Stimulated activated CD4-positive, alpha-beta T cell treated with anti-CD3 and anti-CD28 coated beads, TNF-alpha, amount 100 ng/mL, for 1 hour (primary cell): ENCODE measurements around the gene HOXB4.
A peak's percentile ranks its signal among the peaks of the same experiment; 100 is the strongest.
"Not testable (repeated sequence)": the region's sequence is repeated elsewhere in the genome, so short reads cannot be mapped to it uniquely, and the experiment has no call there.

Experiments used
- DNase-seq, 3 donors: peaks; one replicate each; pipeline ENCODE4 v3.0.0-alpha.2; 2020; ENCODE audit warnings: low read depth in 3 of 3, low spot score in 1 of 3

The HOXB4 gene

GRCh38 chr17:48549281-48549630 is 28.9 kb downstream of the HOXB4 start:
- no peak for DNase-seq

GRCh38 chr17:48548523-48549280 is 29.4 kb downstream of the HOXB4 start:
- DNase-seq, result no peak

DNA sequence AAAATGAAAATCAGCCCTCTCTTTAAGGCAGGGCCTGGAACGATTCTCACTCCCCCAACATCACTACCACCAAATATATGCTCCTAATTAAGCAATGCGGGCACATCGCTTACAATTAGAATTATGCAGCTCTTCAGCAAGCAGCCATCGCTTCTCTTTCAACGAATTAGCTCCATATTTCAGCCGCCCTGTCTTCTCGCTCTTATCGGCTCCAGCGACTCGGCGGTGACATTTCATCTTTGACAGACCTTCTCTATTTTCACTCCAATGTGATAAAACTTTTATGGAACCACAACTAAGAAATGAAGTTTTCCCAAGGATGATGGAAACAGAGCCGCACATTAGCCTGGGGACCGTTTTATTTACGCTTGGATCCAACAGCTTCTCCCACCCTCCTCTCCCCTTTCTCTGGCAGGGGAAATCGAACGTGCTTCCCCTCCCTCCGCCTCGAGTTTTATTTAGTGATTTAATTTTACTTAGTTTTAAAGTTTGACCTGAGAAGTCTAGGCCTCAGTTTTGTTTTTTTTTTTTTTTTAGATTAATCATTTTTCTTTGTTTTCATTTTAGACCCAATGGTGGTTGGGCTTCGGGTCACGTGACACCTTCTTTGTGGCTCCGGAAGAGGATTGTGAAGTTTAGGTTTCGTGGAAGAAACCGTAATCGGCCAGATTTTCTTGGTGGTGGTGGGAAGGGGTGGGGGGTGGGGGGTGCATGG is 30.2 kb downstream of the HOXB4 start:
- DNase-seq, result no peak

DNA sequence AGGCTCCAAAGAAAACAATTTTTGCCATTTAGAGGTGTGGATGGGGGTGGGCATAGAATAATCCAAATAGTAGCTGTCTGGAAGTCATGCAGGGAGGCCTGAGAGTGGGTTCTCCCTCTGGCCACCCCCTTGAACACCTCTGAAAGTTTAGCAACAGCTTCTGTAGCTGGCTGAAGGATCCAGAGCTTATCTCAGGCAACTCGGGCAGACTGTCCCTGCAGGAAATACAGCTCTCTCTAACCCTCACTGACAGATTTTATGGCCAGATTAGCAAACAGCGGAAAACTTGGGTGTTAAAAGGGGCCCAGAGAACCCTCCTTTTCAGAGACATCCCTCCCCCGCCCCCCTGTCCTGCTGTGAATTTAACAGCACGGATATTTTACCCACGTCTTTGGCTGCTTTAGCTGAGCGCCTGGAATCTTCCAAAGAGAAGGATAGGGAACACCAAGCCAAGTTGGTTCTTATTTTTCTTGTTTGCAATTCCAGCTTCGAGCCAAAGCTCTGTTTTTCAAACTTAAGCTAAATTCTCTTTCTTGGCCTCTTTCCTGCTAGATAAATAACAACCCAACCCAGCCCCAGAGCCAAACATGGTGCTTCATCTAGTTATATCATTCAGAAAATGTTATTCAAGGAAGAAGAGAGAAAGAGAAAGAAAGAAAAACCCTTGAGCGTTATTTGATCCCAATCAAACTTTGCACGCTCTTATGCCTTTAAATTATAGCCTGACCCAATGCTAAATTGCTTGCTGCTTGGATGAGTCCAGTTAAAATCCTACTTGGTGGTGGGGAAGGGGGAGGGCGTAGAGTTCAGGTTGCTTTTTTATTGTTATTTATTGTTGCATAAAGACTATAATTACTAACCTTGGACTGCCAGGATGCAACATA is 31.0 kb downstream of the HOXB4 start:
- no peak for DNase-seq

- no peak for DNase-seq
Measured at GRCh38 chr17:48546137-48546923, 31.8 kb downstream of the HOXB4 start.

GRCh38 chr17:48545539-48545938 is 32.6 kb downstream of the HOXB4 start:
- no peak for DNase-seq

DNA sequence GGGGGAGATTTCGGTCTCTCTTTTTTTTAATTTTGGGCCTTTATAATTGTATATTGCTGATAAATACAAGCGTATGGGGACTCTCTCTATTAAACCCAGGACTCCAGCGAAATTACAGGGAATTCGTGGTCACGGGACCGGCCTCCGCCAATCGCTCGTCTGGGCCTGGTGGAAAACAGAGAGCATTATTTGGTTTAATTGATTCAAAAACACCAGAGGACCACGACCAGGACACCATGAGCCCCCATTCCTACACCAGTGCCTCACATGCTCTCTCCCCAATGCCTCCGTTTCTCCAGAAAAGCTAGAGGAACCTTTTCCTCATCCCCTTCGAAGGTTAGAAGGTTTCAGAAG is 33.2 kb downstream of the HOXB4 start, which contains the start of gene HOXB2:
Gene HOXB2 (minus strand): TSS at position 88 of the 354 bp plus-strand sequence. CDS start 198 bp downstream, outside the sequence.
- DNase-seq, result no peak

DNA sequence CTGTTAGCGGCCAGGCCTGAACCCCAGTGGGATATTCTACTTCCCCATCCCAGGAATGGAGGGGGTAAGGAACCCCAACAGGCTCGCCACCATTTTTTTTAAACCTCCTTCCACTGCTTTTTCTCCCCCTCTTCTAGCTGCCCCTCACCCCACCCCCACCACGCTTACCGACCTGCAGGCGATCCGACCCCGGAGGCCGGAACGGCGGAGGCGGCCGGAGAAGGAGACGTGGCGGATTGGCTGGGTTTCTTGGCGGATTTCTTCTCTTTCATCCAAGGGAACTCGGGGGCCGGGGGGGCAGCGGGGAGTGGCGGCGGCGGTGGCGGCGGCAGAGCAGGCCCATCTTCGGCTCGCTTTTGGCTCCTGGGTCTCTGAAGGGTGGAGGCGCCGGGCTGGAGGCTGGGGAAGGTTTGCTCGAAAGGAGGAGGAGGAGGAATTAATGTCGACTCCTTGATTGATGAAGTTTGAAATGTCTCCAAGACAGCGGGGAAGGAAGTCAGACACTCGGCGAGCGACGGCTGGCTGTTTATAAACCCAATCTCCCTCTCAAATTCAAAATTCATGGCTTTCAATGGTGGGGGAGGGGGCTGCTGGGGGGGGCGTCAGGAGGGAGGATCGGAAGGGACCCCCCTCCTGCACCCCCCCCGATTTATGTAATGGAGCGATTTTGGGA is 33.7 kb downstream of the HOXB4 start:
- DNase-seq, result no peak

DNA sequence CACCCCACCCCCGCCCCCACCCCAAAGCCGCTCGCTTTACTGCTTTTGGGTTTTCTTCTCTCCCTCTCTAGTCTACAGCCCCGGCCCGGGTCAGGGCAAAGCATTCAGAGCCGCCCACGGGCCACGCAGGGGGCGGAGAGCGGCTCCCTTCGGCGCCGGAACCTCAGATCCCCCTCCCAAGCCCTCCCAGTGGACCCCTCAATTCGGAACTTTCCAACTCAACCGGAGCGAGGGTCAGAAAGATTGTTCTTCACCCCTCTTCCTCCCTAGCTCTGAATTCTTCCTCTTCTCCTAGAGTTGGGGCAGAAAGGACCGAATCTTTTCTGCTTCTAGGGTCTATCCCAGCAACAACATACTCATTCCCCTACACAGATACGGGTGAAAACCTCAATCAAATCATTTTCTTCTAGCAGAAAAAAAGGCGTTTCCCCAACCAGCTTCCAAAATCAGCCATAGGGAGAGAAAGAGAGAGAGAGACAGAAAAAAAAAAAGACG is 34.2 kb downstream of the HOXB4 start:
- no peak for DNase-seq

DNA sequence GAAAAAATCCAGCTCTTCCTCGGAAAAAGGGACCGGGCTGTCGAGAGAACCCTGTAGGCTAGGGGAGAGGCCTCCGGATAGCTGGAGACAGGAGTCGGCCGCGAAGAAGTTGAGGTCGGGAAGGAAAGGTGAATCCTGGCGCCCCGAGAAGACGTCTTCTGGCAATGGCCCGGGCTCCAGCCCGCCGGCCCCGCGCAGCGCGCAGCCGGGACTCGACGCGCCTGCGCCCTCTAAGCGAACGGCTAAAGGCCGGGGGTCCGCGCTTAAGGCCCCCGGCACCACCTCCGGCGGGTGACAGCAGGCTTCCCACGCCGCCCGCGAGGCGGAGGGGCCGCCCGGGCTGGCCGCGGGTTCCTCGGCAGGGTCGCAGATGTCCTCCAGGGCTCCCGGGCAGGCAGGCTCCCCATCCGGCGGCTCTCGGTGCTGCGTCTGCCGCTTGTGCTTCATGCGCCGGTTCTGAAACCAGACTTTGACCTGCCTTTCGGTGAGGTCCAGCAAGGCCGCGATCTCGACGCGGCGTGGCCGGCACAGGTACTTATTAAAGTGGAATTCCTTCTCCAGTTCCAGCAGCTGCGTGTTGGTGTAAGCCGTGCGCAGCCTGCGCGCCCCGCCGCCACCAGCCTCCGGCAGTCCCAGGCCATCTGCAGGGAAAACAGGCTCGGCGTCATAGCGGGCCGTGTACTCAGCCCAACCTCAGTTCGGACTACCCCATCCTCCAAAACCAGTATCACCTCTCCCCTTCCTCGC is 34.9 kb downstream of the HOXB4 start:
- DNase-seq, result no peak

DNA sequence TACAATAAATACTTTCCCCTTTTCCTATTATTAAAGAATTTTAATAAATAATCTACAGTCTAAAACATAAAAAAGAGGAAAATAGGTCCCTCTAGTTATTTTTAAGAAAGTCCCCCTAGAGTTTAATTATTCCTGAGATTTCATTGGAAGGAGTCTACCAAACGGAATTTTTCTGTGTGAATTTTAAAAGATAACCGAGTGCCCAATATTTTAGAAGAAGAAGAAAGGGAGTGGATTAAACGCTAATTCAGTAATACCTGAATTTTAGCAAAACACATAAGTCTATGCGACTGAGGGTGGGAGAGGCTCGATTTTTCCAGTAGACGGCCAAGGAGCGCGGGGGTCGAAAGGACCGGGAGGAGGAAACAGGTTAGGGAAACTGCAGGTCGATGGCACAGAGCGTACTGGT is 35.4 kb downstream of the HOXB4 start:
- no peak for DNase-seq

GRCh38 chr17:48542114-48542656 is 36.0 kb downstream of the HOXB4 start:
- DNase-seq, result no peak

GRCh38 chr17:48541577-48542113 is 36.5 kb downstream of the HOXB4 start:
- peak in 1 of 3 donors; percentile 50 for DNase-seq

- DNase-seq, result no peak
Measured at GRCh38 chr17:48541036-48541576, 37.0 kb downstream of the HOXB4 start.

- no peak for DNase-seq
Measured at GRCh38 chr17:48540213-48540612, 37.9 kb downstream of the HOXB4 start.

DNA sequence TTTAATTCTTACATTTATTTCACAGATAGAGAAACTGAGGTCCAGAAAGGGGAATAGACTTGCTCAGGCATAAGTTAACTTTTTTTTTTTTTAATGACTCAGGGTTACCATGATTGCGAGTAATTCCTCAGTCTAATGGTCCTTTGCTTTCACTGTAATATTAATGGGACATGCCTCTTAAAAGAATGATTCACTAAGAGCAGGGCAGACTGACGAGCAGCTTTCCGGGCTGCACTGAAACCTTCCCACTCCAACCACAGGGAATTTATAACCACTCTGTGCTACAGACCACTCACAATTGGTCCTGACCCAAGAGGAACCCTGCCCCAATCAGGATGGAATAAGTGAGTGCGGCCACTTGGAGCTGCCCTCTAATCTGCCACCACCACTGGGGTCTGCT is 39.0 kb downstream of the HOXB4 start:
- no peak for DNase-seq

GRCh38 chr17:48537316-48537715 is 40.8 kb downstream of the HOXB4 start:
- no peak for DNase-seq

GRCh38 chr17:48535793-48536559 is 42.2 kb downstream of the HOXB4 start:
- not testable (repeated sequence) for DNase-seq
